BLaER1 (cell line): Measurements from ENCODE around the gene ILRUN.
"Not testable (repeated sequence)": the region's sequence is repeated elsewhere in the genome, so short reads cannot be mapped to it uniquely, and the experiment has no call there.

Experiments used
- H3K27ac ChIP-seq: shearing (Covaris generic); formaldehyde crosslinking; 2 replicates; pipeline ENCODE4 v1.8.1; 2022
- H3K27me3 ChIP-seq: shearing (Covaris generic); formaldehyde crosslinking; 2 replicates; pipeline ENCODE4 v1.8.1; 2022
- H3K36me3 ChIP-seq: shearing (Covaris generic); formaldehyde crosslinking; 2 replicates; pipeline ENCODE4 v1.8.1; 2022
- H3K4me1 ChIP-seq: shearing (Covaris generic); formaldehyde crosslinking; 2 replicates; pipeline ENCODE4 v1.8.1; 2022
- H3K4me2 ChIP-seq: shearing (Covaris generic); formaldehyde crosslinking; 2 replicates; pipeline ENCODE4 v1.8.1; 2022
- H3K4me3 ChIP-seq: shearing (Covaris generic); formaldehyde crosslinking; 2 replicates; pipeline ENCODE4 v1.8.1; 2022
- H3K9ac ChIP-seq: shearing (Covaris generic); formaldehyde crosslinking; 2 replicates; pipeline ENCODE4 v1.8.1; 2022
- H3K9me3 ChIP-seq: shearing (Covaris generic); formaldehyde crosslinking; 2 replicates; pipeline ENCODE4 v1.8.1; 2022
- H4K20me1 ChIP-seq: shearing (Covaris generic); formaldehyde crosslinking; 2 replicates; pipeline ENCODE4 v1.8.1; 2022
- Cebpa-rat ChIP-seq: shearing (Covaris generic); IDR thresholded peaks from 2 replicates; pipeline ENCODE4 v1.8.1; 2022

Gene ILRUN

GRCh38 chr6:34696739-34697543, at the start of gene ILRUN:
Gene ILRUN, minus strand, starts transcription at chr6:34696767. Its CDS starts 164 bp downstream, at chr6:34696603.
- Histone ChIP-seq H4K20me1 (peaks cover 44% of the 10 kb centered on the region), H3K9ac (peak within 1 kb of the TSS; percentile 90), H3K4me2 (peak within 1 kb of the TSS; percentile 99), H3K4me1 (peaks cover 38% of the 10 kb centered on the region), H3K36me3 (0 out of 2 replicates have a peak, but pooled peaks cover 5% of the 10 kb centered on the region), H3K9me3 (no peaks in the 10 kb centered on the region), H3K4me3 (peak within 1 kb of the TSS; percentile 91), H3K27ac (peak within 1 kb of the TSS; percentile 87), H3K27me3 (no peaks in the 10 kb centered on the region)
- TF ChIP-seq Cebpa-rat: no peak

GRCh38 chr6:34745277-34746103, 48.9 kb upstream of the ILRUN start:
- Histone ChIP-seq H3K4me2 (no peak overlapping the region), H3K9ac (no peak overlapping the region), H3K4me1 (no peaks in the 10 kb centered on the region), H3K9me3 (no peaks in the 10 kb centered on the region), H3K36me3 (no peaks in the 10 kb centered on the region), H3K27ac (no peak overlapping the region), H3K4me3 (no peak overlapping the region), H4K20me1 (no peaks in the 10 kb centered on the region), H3K27me3 (no peaks in the 10 kb centered on the region)
- TF ChIP-seq Cebpa-rat: no peak

- H3K36me3 ChIP-seq, H3K9ac ChIP-seq, H3K9me3 ChIP-seq, H3K4me3 ChIP-seq, H3K4me2 ChIP-seq, H3K4me1 ChIP-seq, H3K27me3 ChIP-seq, H3K27ac ChIP-seq, H4K20me1 ChIP-seq: not testable (repeated sequence)
Measured at GRCh38 chr6:34744294-34744647, 47.7 kb upstream of the ILRUN start.

- H3K9ac ChIP-seq: no peak overlapping the region
- H3K27me3 ChIP-seq: no peaks in the 10 kb centered on the region
- H3K27ac ChIP-seq: no peak overlapping the region
- no peak overlapping the region for H3K4me2 ChIP-seq
- H4K20me1 ChIP-seq: no peaks in the 10 kb centered on the region
- no peak for TF ChIP-seq Cebpa-rat
- H3K4me1 ChIP-seq: no peaks in the 10 kb centered on the region
- no peaks in the 10 kb centered on the region for H3K9me3 ChIP-seq
- no peaks in the 10 kb centered on the region for H3K36me3 ChIP-seq
- H3K4me3 ChIP-seq: no peak overlapping the region
Measured at GRCh38 chr6:34743625-34744293, 47.2 kb upstream of the ILRUN start.

GRCh38 chr6:34742094-34742493, 45.5 kb upstream of the ILRUN start:
- Histone ChIP-seq H3K4me3 (no peak overlapping the region), H3K27ac (no peak overlapping the region), H3K36me3 (no peaks in the 10 kb centered on the region), H3K9me3 (no peaks in the 10 kb centered on the region), H3K4me2 (no peak overlapping the region), H3K9ac (no peak overlapping the region), H4K20me1 (no peaks in the 10 kb centered on the region), H3K27me3 (no peaks in the 10 kb centered on the region), H3K4me1 (no peaks in the 10 kb centered on the region)
- TF ChIP-seq Cebpa-rat: no peak

GRCh38 chr6:34736823-34737222, 40.3 kb upstream of the ILRUN start:
- H3K27me3 ChIP-seq: no peaks in the 10 kb centered on the region
- H4K20me1 ChIP-seq: no peaks in the 10 kb centered on the region
- H3K4me3 ChIP-seq: no peak overlapping the region
- H3K36me3 ChIP-seq: no peaks in the 10 kb centered on the region
- H3K27ac ChIP-seq: no peak overlapping the region
- no peak overlapping the region for H3K9ac ChIP-seq
- no peak overlapping the region for H3K4me2 ChIP-seq
- H3K9me3 ChIP-seq: no peaks in the 10 kb centered on the region
- TF ChIP-seq Cebpa-rat: no peak
- H3K4me1 ChIP-seq: no peaks in the 10 kb centered on the region

GRCh38 chr6:34731393-34732060, 35.0 kb upstream of the ILRUN start:
- Histone ChIP-seq H3K9me3 (peaks cover 5% of the 10 kb centered on the region), H3K27me3 (no peaks in the 10 kb centered on the region), H4K20me1 (no peaks in the 10 kb centered on the region), H3K27ac (no peak overlapping the region), H3K9ac (no peak overlapping the region), H3K4me1 (no peaks in the 10 kb centered on the region), H3K4me2 (no peak overlapping the region), H3K4me3 (no peak overlapping the region), H3K36me3 (no peaks in the 10 kb centered on the region)
- TF ChIP-seq Cebpa-rat: no peak

GRCh38 chr6:34729631-34730470, 33.3 kb upstream of the ILRUN start:
- Histone ChIP-seq H3K9me3 (peaks cover 20% of the 10 kb centered on the region), H4K20me1 (no peaks in the 10 kb centered on the region), H3K9ac (no peak overlapping the region), H3K36me3 (no peaks in the 10 kb centered on the region), H3K27ac (no peak overlapping the region), H3K4me2 (no peak overlapping the region), H3K4me3 (no peak overlapping the region), H3K4me1 (no peaks in the 10 kb centered on the region), H3K27me3 (no peaks in the 10 kb centered on the region)
- TF ChIP-seq Cebpa-rat: no peak

GRCh38 chr6:34726055-34726454, 29.5 kb upstream of the ILRUN start:
- Histone ChIP-seq H4K20me1 (no peaks in the 10 kb centered on the region), H3K9ac (no peak overlapping the region), H3K9me3 (peaks cover 20% of the 10 kb centered on the region), H3K4me2 (no peak overlapping the region), H3K4me3 (no peak overlapping the region), H3K4me1 (peaks cover 8% of the 10 kb centered on the region; the same call in 1 of the 2 replicates), H3K27ac (no peak overlapping the region), H3K27me3 (no peaks in the 10 kb centered on the region), H3K36me3 (no peaks in the 10 kb centered on the region)
- no peak for TF ChIP-seq Cebpa-rat
